ENCODE results near the gene CDIPT.
"Not testable (repeated sequence)": the region's sequence is repeated elsewhere in the genome, so short reads cannot be mapped to it uniquely, and the experiment has no call there.

Gene CDIPT

DNA sequence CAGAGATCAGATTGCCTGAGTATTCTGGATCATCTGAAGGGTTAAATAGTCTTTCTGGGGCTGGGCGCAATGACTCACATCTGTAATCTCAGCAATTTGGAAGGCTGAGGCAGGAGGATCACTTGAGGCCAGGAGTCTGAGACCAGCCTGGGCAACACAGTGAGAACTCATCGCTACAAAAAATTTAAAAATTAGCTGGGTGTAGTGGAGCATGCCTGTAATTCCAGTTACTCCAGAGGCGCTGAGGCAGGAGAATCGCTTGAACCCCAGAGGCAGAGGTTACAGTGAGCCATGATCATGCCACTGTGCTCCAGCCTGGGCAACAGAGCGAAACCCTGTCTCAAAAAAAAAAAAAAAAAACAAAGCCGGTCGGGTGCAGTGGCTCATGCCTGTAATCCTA is 27.1 kb downstream of the CDIPT start:
- no peaks in the 10 kb centered on the region for H3K36me3 Mint-ChIP-seq (ENCODE audit: low read depth)
- H3K4me1 Mint-ChIP-seq: no peaks in the 10 kb centered on the region
- no peak for TF ChIP-seq CTCF (IDR thresholded peaks at IDR 0.05; ENCODE audit: unreplicated experiment in 3 of 3)
- H3K27ac Mint-ChIP-seq: no peak overlapping the region
- H3K9me3 Mint-ChIP-seq: no peaks in the 10 kb centered on the region
- peaks cover 4% of the 10 kb centered on the region for H3K27me3 Mint-ChIP-seq (ENCODE audit: low read depth)
- H3K4me3 Mint-ChIP-seq: no peak overlapping the region

GRCh38 chr16:29834079-29834478 is 28.9 kb downstream of the CDIPT start:
- TF ChIP-seq CTCF (IDR thresholded peaks at IDR 0.05; ENCODE audit: unreplicated experiment in 3 of 3): no peak
- H3K36me3 Mint-ChIP-seq (ENCODE audit: low read depth): no peaks in the 10 kb centered on the region
- H3K27ac Mint-ChIP-seq: no peak overlapping the region
- H3K9me3 Mint-ChIP-seq: no peaks in the 10 kb centered on the region
- no peak overlapping the region for H3K4me3 Mint-ChIP-seq
- H3K27me3 Mint-ChIP-seq (ENCODE audit: low read depth): no peaks in the 10 kb centered on the region
- H3K4me1 Mint-ChIP-seq: no peaks in the 10 kb centered on the region

GRCh38 chr16:29833219-29833618 is 29.8 kb downstream of the CDIPT start:
- H3K9me3 Mint-ChIP-seq; H3K27me3 Mint-ChIP-seq (ENCODE audit: low read depth); H3K4me3 Mint-ChIP-seq; H3K27ac Mint-ChIP-seq; H3K36me3 Mint-ChIP-seq (ENCODE audit: low read depth); H3K4me1 Mint-ChIP-seq: not testable (repeated sequence)

GRCh38 chr16:29831490-29831889 is 31.5 kb downstream of the CDIPT start:
- Mint-ChIP-seq H3K27ac (no peak overlapping the region), H3K27me3 (ENCODE audit: low read depth) (no peaks in the 10 kb centered on the region), H3K36me3 (ENCODE audit: low read depth) (no peaks in the 10 kb centered on the region), H3K4me1 (peaks cover 6% of the 10 kb centered on the region), H3K4me3 (no peak overlapping the region), H3K9me3 (no peaks in the 10 kb centered on the region)
- no peak for TF ChIP-seq CTCF (IDR thresholded peaks at IDR 0.05; ENCODE audit: unreplicated experiment in 3 of 3)

DNA sequence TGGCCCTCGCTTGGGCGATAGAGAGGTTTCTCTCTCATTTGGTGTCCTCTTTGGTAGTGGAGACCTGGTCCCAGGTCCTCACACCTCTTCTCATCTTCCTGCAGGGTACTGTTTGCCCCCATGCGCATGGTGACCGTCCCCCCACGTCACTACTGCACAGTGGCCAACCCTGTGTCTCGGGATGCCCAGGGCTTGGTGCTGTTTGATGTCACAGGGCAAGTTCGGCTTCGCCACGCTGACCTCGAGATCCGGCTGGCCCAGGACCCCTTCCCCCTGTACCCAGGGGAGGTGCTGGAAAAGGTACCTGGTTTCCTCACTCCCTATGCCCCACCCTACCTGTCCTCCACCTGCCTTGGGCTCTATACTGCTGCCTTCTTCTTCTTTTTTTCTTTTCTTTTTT is 32.3 kb downstream of the CDIPT start:
- H3K27ac Mint-ChIP-seq: no peak overlapping the region
- H3K9me3 Mint-ChIP-seq: no peaks in the 10 kb centered on the region
- no peak for TF ChIP-seq CTCF (IDR thresholded peaks at IDR 0.05; ENCODE audit: unreplicated experiment in 3 of 3)
- no peaks in the 10 kb centered on the region for H3K27me3 Mint-ChIP-seq (ENCODE audit: low read depth)
- no peak overlapping the region for H3K4me3 Mint-ChIP-seq
- no peaks in the 10 kb centered on the region for H3K36me3 Mint-ChIP-seq (ENCODE audit: low read depth)
- peaks cover 8% of the 10 kb centered on the region for H3K4me1 Mint-ChIP-seq

GRCh38 chr16:29826342-29826695 is 36.7 kb downstream of the CDIPT start:
- Mint-ChIP-seq H3K4me1 (peaks cover 29% of the 10 kb centered on the region), H3K27me3 (ENCODE audit: low read depth) (no peaks in the 10 kb centered on the region), H3K4me3 (no peak overlapping the region), H3K9me3 (no peaks in the 10 kb centered on the region), H3K36me3 (ENCODE audit: low read depth) (no peaks in the 10 kb centered on the region), H3K27ac (no peak overlapping the region)
- TF ChIP-seq CTCF (IDR thresholded peaks at IDR 0.05; ENCODE audit: unreplicated experiment in 3 of 3): no peak
